ENCODE results near the gene LRRC28. TPM values are rescaled to one million over a fixed set of nuclear protein-coding genes. Genes with fewer than 3 reads are reported as not detected.

The LRRC28 gene
- total RNA-seq, 1 experiment from 2014 or later: 28.4 TPM

DNA sequence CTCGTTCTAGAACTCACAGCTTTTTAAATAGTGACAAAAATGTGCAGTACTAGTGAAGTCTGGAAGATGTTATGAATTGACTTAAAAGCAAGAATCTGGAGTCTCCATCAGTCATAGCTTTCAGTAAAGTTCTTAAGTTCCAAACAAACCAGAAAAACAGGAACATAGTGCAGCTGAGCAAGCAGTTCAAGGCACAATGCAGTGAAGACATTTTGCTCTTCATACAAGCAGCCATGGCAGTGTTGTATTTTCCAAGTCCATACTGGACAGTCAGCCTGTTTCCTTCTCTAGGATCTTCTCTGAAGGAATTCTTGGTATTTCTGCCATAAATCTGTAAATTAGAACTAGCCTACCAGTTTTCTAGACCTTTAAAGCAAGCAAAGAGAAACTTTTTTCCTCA is 90.5 kb downstream of the LRRC28 start:
- intact Hi-C loops (cut with micrococcal nuclease; ENCODE audit: unreplicated experiment): no loop called here
- DNase-seq (ENCODE audit: low spot score): no peak
- no TSS peak for BruUV-seq (replicated peaks)

DNA sequence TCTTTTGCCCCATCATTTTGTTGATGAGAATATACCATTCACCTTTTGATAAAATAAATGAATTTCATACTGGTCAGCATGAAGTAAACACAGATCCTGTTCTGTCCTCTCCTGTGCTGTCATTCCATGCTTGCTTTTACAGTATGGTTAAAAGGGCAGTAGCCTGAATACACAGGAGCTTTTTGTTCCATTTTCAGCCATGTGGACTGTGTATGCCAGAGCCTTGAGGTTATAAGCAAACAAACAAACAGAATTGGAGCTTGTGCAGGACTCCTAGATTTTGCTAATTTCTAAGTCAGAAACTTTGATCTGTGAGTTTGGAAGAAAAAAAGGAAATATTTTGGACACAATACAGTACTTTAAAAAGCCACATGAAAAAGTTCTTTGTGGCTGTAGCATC is 91.9 kb downstream of the LRRC28 start:
- intact Hi-C loops (cut with micrococcal nuclease; ENCODE audit: unreplicated experiment): no loop called here
- no peaks in the 10 kb centered on the region for H3K36me3 ChIP-seq (ENCODE audit: insufficient read depth, low read length, poor library complexity, severe bottlenecking)
- no peaks in the 10 kb centered on the region for H3K9me3 ChIP-seq (ENCODE audit: low read depth, low read length, poor library complexity, severe bottlenecking)
- no peaks in the 10 kb centered on the region for H3K4me1 ChIP-seq (ENCODE audit: insufficient read depth, low read length, poor library complexity, severe bottlenecking)
- no TSS peak for BruUV-seq (replicated peaks)
- CTCF ChIA-PET: interaction anchor here (1.6 kb wide), 1 partner anchor 361 kb away, joined by 5 read pairs; no protein-coding TSS in a partner anchor
- DNase-seq (ENCODE audit: low spot score): no peak
- H3K27ac ChIP-seq (ENCODE audit: low read depth, low read length, poor library complexity, severe bottlenecking): no peak overlapping the region
- no peak overlapping the region for H3K4me3 ChIP-seq (ENCODE audit: low read depth, low read length, poor library complexity, severe bottlenecking)
- TF ChIP-seq, protein P1, sequence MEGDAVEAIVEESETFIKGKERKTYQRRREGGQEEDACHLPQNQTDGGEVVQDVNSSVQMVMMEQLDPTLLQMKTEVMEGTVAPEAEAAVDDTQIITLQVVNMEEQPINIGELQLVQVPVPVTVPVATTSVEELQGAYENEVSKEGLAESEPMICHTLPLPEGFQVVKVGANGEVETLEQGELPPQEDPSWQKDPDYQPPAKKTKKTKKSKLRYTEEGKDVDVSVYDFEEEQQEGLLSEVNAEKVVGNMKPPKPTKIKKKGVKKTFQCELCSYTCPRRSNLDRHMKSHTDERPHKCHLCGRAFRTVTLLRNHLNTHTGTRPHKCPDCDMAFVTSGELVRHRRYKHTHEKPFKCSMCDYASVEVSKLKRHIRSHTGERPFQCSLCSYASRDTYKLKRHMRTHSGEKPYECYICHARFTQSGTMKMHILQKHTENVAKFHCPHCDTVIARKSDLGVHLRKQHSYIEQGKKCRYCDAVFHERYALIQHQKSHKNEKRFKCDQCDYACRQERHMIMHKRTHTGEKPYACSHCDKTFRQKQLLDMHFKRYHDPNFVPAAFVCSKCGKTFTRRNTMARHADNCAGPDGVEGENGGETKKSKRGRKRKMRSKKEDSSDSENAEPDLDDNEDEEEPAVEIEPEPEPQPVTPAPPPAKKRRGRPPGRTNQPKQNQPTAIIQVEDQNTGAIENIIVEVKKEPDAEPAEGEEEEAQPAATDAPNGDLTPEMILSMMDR (conservative IDR thresholded peaks at IDR 0.05; ENCODE audit: low read depth, low read length): no peak
- TF ChIP-seq EZH2 (IDR thresholded peaks at IDR 0.05; ENCODE audit: borderline replicate concordance, low read depth, low read length, poor library complexity, severe bottlenecking): no peak
- POLR2A ChIA-PET (ENCODE audit: low non-redundant PET): no interaction called here
- H3K27me3 ChIP-seq (replicated peaks; ENCODE audit: insufficient read depth, low read depth, low read length, poor library complexity): no peaks in the 10 kb centered on the region

More for the DNA sequence above, 90.5 kb downstream of the LRRC28 start:
- Histone ChIP-seq H3K4me1 (ENCODE audit: insufficient read depth, low read length, poor library complexity, severe bottlenecking) (no peaks in the 10 kb centered on the region), H3K27ac (ENCODE audit: low read depth, low read length, poor library complexity, severe bottlenecking) (no peak overlapping the region), H3K36me3 (ENCODE audit: insufficient read depth, low read length, poor library complexity, severe bottlenecking) (no peaks in the 10 kb centered on the region), H3K27me3 (replicated peaks; ENCODE audit: insufficient read depth, low read depth, low read length, poor library complexity) (no peaks in the 10 kb centered on the region), H3K9me3 (ENCODE audit: low read depth, low read length, poor library complexity, severe bottlenecking) (no peaks in the 10 kb centered on the region), H3K4me3 (ENCODE audit: low read depth, low read length, poor library complexity, severe bottlenecking) (no peak overlapping the region)
- ChIA-PET POLR2A (ENCODE audit: low non-redundant PET) (interaction anchor here (0.6 kb wide), 1 partner anchor 17 kb away, joined by 3 read pairs; no protein-coding TSS in a partner anchor), CTCF (no interaction called here)
- no peak for TF ChIP-seq EZH2 (IDR thresholded peaks at IDR 0.05; ENCODE audit: borderline replicate concordance, low read depth, low read length, poor library complexity, severe bottlenecking)
- TF ChIP-seq, protein P1 (conservative IDR thresholded peaks at IDR 0.05; ENCODE audit: low read depth, low read length): no peak

DNA sequence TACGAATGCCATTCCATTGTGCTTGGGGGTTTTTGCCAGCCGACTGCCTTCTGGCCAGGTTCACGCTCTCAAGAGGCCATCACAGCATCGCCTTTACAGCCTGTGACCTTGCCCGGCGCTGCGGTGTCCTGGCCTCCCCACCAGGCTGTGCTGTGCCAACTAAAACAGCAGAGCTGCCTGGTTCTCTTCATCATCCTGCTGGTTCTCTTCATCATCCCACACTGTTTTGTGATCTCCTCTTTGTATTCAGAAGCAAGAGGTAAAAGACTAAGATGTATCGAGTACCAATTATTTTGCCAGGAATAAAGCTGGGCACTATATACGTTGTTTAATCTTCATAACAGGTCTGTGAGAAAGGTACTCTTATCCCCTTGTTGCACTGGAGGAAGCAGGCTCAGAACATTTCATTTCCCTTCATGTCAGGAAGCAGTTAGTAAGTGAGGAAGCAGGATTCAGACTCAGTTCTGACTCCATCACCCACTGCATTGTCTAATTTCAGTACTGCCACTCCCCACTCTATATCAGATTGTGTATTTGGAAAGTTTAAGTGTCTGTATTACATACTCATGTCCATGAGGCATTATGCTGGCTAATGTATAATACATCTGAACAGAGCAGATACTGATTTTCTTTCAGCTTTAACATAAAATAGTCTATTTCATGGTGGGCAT is 92.7 kb downstream of the LRRC28 start:
- ChIA-PET CTCF (interaction anchor here (1.6 kb wide), 1 partner anchor 360 kb away, joined by 5 read pairs; no protein-coding TSS in a partner anchor), POLR2A (ENCODE audit: low non-redundant PET) (no interaction called here)
- no peaks in the 10 kb centered on the region for H3K4me1 ChIP-seq (ENCODE audit: insufficient read depth, low read length, poor library complexity, severe bottlenecking)
- H3K27ac ChIP-seq (ENCODE audit: low read depth, low read length, poor library complexity, severe bottlenecking): no peak overlapping the region
- no peak overlapping the region for H3K4me3 ChIP-seq (ENCODE audit: low read depth, low read length, poor library complexity, severe bottlenecking)
- BruUV-seq (replicated peaks): no TSS peak
- DNase-seq (ENCODE audit: low spot score): no peak
- H3K36me3 ChIP-seq (ENCODE audit: insufficient read depth, low read length, poor library complexity, severe bottlenecking): no peaks in the 10 kb centered on the region
- intact Hi-C loops (cut with micrococcal nuclease; ENCODE audit: unreplicated experiment): no loop called here
- no peaks in the 10 kb centered on the region for H3K27me3 ChIP-seq (replicated peaks; ENCODE audit: insufficient read depth, low read depth, low read length, poor library complexity)
- TF ChIP-seq, protein P1 (conservative IDR thresholded peaks at IDR 0.05; ENCODE audit: low read depth, low read length): peak; percentile 44; the same call in 1 of the 2 replicates
- no peak for TF ChIP-seq EZH2 (IDR thresholded peaks at IDR 0.05; ENCODE audit: borderline replicate concordance, low read depth, low read length, poor library complexity, severe bottlenecking)
- H3K9me3 ChIP-seq (ENCODE audit: low read depth, low read length, poor library complexity, severe bottlenecking): no peaks in the 10 kb centered on the region
